Uterus (tissue), 4 donors: Measurements from ENCODE around the gene ZNF292. TPM values are rescaled to one million over a fixed set of nuclear protein-coding genes. Genes with fewer than 3 reads are reported as not detected.

Source experiments
- DNase-seq, 2 donors: peaks; one replicate each; pipeline ENCODE4 v3.0.0-alpha.2; 2019 to 2020
- H3K27ac ChIP-seq, 2 donors: fragments of 200-600 bp; sonication (generic); 1 replicate in 1 of 2; 2 replicates in 1 of 2; pipeline ENCODE4 v1.5.1; 2016 to 2018
- H3K27me3 ChIP-seq, 2 donors: fragments of 200-600 bp; sonication (generic); one replicate each; pipeline ENCODE4 v1.5.1; 2018 to 2019; ENCODE audit warnings: control low read depth in 1 of 2
- H3K36me3 ChIP-seq, 2 donors: fragments of 200-600 bp; sonication (generic); one replicate each; pipeline ENCODE4 v1.5.1; 2019; ENCODE audit warnings: control low read depth in 1 of 2
- H3K4me1 ChIP-seq, 2 donors: fragments of 200-600 bp; sonication (generic); one replicate each; pipeline ENCODE4 v1.5.1; 2018 to 2019; ENCODE audit warnings: control low read depth in 1 of 2
- H3K4me3 ChIP-seq, 2 donors: fragments of 200-600 bp; sonication (generic); 1 replicate in 1 of 2; 2 replicates in 1 of 2; pipeline ENCODE4 v1.5.1; 2018 to 2019; ENCODE audit warnings: mild to moderate bottlenecking in 1 of 2
- H3K9me3 ChIP-seq, 2 donors: fragments of 200-600 bp; sonication (generic); one replicate each; pipeline ENCODE4 v1.5.1; 2019; ENCODE audit warnings: control low read depth in 1 of 2
- POLR2A ChIP-seq, 2 donors: fragments of 450-650 bp; IDR thresholded peaks; one replicate each; pipeline ENCODE4 v1.6.1; 2016; ENCODE audit warnings: antibody characterized with exemption in 2 of 2, mild to moderate bottlenecking in 1 of 2, moderate library complexity in 1 of 2
- intact Hi-C: fragments of 100-400 bp; cut with DNase I; formaldehyde crosslinking; loops from one replicate; pipeline ENCODE4 v1.15.1; 2023; ENCODE audit warnings: low total_unique reads
- total RNA-seq, 4 donors: library from RNA; depleted of rRNA in 3 of 4; stranded (reverse); fragments of >200 nt in 3 of 4; gene quantifications; one replicate each; pipeline versions ENCODE4 v1.1.0 to v1.2.4, GENCODE V29; 2014 to 2023
- TF ChIP-seq, protein P1 (sequence below), 4 experiments: fragments of 200-600 bp in 2 of 4; fragments of 450-650 bp in 2 of 4; sonication (generic) in 2 of 4; IDR thresholded peaks; one replicate each; pipeline ENCODE4 v1.5.1; 2016 to 2019; ENCODE audit warnings: antibody characterized with exemption in 4 of 4, mild to moderate bottlenecking in 2 of 4, moderate library complexity in 1 of 4
- donor health status: DM: yes; HTN: yes; CAD: no.

The ZNF292 gene
- total RNA-seq, 4 donors from 2014 or later: 38.2 to 153 (median 81.2) TPM

DNA sequence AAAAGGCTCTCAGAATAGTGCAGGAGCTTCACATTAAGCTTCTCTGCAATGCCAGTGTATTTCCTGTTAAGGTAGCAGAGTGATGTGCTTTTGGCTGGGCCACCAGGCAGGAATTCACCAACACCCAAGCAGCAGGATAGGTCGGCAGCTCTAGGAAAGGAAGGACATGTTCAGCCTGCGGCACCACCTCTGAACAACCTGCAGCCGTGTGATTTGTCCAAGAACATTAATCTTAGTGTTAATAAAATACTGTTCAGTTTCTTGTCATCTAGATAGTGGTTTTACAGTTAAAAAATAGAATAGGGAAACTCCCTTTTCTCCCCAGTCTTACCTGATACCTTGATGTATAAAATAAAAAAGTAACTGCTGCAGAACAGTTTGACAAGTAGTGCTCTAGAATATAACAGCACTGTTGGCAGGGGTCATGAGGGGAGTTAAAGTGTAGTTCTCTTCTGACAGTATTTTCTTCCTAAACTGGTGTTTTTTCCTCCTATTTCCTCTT lies 18.8 kb downstream of the ZNF292 start:
- intact Hi-C loops: no loop called here
- Histone ChIP-seq H3K27ac (no peak overlapping the region), H3K4me1 (peaks cover 0 to 18% of the 10 kb centered on the region in 2 donors), H3K9me3 (no peaks in the 10 kb centered on the region), H3K36me3 (no peaks in the 10 kb centered on the region), H3K4me3 (no peak overlapping the region), H3K27me3 (no peaks in the 10 kb centered on the region)
- no peak for DNase-seq
- TF ChIP-seq, protein P1, sequence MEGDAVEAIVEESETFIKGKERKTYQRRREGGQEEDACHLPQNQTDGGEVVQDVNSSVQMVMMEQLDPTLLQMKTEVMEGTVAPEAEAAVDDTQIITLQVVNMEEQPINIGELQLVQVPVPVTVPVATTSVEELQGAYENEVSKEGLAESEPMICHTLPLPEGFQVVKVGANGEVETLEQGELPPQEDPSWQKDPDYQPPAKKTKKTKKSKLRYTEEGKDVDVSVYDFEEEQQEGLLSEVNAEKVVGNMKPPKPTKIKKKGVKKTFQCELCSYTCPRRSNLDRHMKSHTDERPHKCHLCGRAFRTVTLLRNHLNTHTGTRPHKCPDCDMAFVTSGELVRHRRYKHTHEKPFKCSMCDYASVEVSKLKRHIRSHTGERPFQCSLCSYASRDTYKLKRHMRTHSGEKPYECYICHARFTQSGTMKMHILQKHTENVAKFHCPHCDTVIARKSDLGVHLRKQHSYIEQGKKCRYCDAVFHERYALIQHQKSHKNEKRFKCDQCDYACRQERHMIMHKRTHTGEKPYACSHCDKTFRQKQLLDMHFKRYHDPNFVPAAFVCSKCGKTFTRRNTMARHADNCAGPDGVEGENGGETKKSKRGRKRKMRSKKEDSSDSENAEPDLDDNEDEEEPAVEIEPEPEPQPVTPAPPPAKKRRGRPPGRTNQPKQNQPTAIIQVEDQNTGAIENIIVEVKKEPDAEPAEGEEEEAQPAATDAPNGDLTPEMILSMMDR (IDR thresholded peaks at IDR 0.05): no peak
- TF ChIP-seq POLR2A (IDR thresholded peaks at IDR 0.05): no peak

DNA sequence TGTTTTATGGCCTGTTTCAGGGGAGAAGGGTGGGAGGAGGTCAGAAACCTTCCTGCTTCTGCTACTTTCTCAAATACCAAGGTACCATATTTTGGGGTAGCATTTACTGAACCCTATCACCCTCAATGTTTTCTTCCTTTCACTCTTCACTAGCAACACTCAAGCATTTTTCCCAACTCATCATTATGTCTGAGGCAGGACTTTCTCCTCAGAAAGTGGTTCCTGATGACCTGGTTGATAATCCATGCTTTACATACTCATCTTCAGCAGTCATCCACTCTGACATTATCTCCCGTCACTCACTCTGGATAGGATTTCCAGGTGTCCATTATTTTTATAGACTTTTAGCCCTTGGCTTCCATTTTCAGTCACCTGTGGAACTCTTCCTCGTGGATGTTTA lies 21.1 kb downstream of the ZNF292 start:
- DNase-seq: no peak
- Histone ChIP-seq H3K4me1 (peaks cover 0 to 9% of the 10 kb centered on the region in 2 donors), H3K27me3 (no peaks in the 10 kb centered on the region), H3K4me3 (no peak overlapping the region), H3K36me3 (no peaks in the 10 kb centered on the region), H3K9me3 (no peaks in the 10 kb centered on the region), H3K27ac (no peak overlapping the region)
- TF ChIP-seq, protein P1 (IDR thresholded peaks at IDR 0.05): no peak
- no peak for TF ChIP-seq POLR2A (IDR thresholded peaks at IDR 0.05)
- intact Hi-C loops: no loop called here

DNA sequence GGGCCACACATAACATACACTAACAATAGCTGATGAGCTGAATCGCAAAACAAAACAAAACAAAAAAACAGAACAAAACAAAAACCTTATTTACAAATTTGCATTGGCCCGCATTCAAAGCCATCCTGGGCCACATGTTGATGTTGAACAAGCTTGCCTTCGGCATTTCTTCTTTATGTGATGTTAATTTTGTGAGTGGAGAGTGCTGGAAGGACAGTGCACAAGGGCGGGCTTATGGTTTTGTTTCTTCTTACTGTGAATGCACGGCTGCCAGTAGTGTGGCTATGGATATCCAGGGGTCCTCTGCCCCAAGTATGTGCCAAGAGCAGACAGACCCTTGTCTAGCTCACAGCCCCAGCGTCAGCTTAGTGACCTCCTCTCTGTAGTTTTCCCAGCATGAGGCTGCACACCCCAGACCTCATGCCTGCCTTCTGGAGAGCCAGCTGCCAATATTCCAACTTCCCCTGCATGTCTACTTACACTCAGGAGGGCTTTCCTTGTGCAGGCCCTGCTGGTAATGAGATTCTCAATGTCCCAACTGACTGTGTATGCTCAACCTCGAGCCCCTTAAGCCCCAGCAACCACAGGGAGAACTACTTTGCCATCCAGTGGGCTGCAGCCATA lies 24.9 kb downstream of the ZNF292 start:
- Histone ChIP-seq H3K36me3 (no peaks in the 10 kb centered on the region), H3K27ac (no peak overlapping the region), H3K4me1 (peaks cover 0 to 4% of the 10 kb centered on the region in 2 donors), H3K4me3 (no peak overlapping the region), H3K27me3 (no peaks in the 10 kb centered on the region), H3K9me3 (no peaks in the 10 kb centered on the region)
- intact Hi-C loops: no loop called here
- no peak for TF ChIP-seq POLR2A (IDR thresholded peaks at IDR 0.05)
- TF ChIP-seq, protein P1 (IDR thresholded peaks at IDR 0.05): no peak
- no peak for DNase-seq

DNA sequence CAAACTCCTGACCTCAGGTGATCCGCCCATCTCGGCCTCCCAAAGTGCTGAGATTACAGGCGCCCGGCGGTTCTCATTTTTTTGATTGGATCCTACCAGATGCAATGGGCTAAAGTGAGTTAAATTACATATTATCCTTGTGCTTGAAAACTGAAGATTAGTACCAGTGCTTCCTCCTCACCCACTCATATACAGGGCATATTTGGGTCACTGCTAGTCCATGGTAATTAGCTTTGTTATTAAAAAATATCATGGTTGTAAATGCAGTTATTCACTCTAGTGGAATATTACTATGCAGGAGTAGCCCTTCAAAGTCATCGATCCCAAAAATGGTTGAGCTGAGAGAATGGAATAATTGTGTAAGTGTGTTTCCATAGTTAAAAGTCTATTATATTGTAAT lies 26.5 kb downstream of the ZNF292 start:
- DNase-seq: no peak
- Histone ChIP-seq H3K9me3 (no peaks in the 10 kb centered on the region), H3K4me1 (peaks cover 0 to 4% of the 10 kb centered on the region in 2 donors), H3K4me3 (no peak overlapping the region), H3K27me3 (no peaks in the 10 kb centered on the region), H3K27ac (no peak overlapping the region), H3K36me3 (no peaks in the 10 kb centered on the region)
- intact Hi-C loops: no loop called here
- no peak for TF ChIP-seq POLR2A (IDR thresholded peaks at IDR 0.05)
- TF ChIP-seq, protein P1 (IDR thresholded peaks at IDR 0.05): no peak

DNA sequence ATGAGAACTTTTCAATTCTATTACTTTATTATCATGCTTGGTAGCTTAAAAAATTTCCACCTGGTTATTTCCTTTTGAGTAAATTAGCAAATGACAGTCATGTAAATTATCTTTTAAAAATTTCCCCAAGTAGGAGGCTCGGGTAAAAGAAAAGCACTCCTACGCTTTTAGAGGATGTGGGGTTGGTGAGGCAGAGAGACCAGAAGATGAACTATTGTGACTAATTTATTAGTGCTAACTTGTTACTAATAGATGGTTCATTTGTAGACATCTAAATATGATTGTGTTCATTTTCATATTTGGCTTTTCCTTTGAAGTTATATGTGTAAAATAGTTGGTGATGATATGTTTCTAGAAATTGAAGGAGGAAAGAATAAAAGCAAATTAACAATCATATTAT lies 27.0 kb downstream of the ZNF292 start:
- no peak overlapping the region for H3K4me3 ChIP-seq
- peaks cover 0 to 4% of the 10 kb centered on the region in 2 donors for H3K4me1 ChIP-seq
- H3K27ac ChIP-seq: no peak overlapping the region
- H3K36me3 ChIP-seq: no peaks in the 10 kb centered on the region
- intact Hi-C loops: no loop called here
- no peak for DNase-seq
- no peak for TF ChIP-seq POLR2A (IDR thresholded peaks at IDR 0.05)
- TF ChIP-seq, protein P1 (IDR thresholded peaks at IDR 0.05): no peak
- no peaks in the 10 kb centered on the region for H3K9me3 ChIP-seq
- no peaks in the 10 kb centered on the region for H3K27me3 ChIP-seq
